Prostate gland (tissue), 2 donors: ENCODE results near the gene LUM.

ENCODE experiments used
- POLR2A ChIP-seq: fragments of 450-650 bp; IDR thresholded peaks from one replicate; pipeline ENCODE4 v1.6.1; 2016; ENCODE audit warnings: antibody characterized with exemption, mild to moderate bottlenecking
- POLR2AphosphoS5 ChIP-seq: sonication (generic); formaldehyde crosslinking; IDR thresholded peaks from one replicate; pipeline ENCODE4 v1.6.1; 2017; ENCODE audit warnings: antibody characterized with exemption
- TF ChIP-seq, protein P1 (sequence below), 4 experiments: fragments of 200-600 bp in 2 of 4; fragments of 450-650 bp in 2 of 4; sonication (generic) in 2 of 4; IDR thresholded peaks; 1 replicate in 3 of 4; 2 replicates in 1 of 4; pipeline ENCODE4 v1.5.1; 2016 to 2019; ENCODE audit warnings: antibody characterized with exemption in 4 of 4, mild to moderate bottlenecking in 2 of 4, moderate library complexity in 2 of 4

DNA sequence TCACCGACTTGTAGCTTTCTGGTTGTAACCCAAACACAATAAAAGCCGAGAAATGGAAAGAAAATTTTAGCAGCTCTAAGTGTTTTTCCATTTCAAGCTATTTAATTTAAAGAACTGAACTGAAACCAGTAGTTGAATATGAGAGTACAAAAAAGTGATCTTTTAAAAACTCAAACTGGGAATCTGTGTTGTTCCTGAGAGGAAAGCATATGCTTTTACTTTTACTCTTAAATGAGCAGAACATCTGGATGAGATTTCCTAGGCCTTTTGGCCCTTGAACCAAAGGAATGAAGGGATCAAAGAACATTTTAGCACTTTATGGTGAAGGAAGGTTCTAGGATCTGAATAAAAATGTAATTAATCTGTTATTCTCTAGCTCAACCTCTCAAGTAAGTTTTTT is 54.8 kb downstream of the LUM start:
- TF ChIP-seq, protein P1, sequence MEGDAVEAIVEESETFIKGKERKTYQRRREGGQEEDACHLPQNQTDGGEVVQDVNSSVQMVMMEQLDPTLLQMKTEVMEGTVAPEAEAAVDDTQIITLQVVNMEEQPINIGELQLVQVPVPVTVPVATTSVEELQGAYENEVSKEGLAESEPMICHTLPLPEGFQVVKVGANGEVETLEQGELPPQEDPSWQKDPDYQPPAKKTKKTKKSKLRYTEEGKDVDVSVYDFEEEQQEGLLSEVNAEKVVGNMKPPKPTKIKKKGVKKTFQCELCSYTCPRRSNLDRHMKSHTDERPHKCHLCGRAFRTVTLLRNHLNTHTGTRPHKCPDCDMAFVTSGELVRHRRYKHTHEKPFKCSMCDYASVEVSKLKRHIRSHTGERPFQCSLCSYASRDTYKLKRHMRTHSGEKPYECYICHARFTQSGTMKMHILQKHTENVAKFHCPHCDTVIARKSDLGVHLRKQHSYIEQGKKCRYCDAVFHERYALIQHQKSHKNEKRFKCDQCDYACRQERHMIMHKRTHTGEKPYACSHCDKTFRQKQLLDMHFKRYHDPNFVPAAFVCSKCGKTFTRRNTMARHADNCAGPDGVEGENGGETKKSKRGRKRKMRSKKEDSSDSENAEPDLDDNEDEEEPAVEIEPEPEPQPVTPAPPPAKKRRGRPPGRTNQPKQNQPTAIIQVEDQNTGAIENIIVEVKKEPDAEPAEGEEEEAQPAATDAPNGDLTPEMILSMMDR (IDR thresholded peaks at IDR 0.05) = no peak
- TF ChIP-seq POLR2A (no peak), POLR2AphosphoS5 (no peak)
